H1 (cell line): Measurements from ENCODE around the gene NMD3. TPM values are rescaled to one million over a fixed set of nuclear protein-coding genes. Genes with fewer than 3 reads are reported as not detected.

Source experiments
- CTCF ChIA-PET: fragments of 300-600 bp; sonication (Branson Sonifier 250); formaldehyde crosslinking; loops from one replicate; lab custom pipeline; 2021; ENCODE audit not compliant: partially characterized antibody; lab: Charles Lee
- POLR2A ChIA-PET: fragments of 300-600 bp; sonication (Branson Sonifier 250); formaldehyde crosslinking; loops from one replicate; lab custom pipeline; 2021; ENCODE audit warnings: inconsistent platforms; ENCODE audit not compliant: partially characterized antibody; lab: Charles Lee
- DNase-seq, 2 experiments: peaks; one replicate each; pipeline versions ENCODE4 v3.0.0 to v3.0.0-alpha.2; 2010 to 2022; ENCODE audit warnings: low spot score in 2 of 2, low read depth in 1 of 2, mixed read lengths in 1 of 2
- FAIRE-seq: peaks from 2 replicates; lab custom pipeline; 2011; peaks lifted over from hg19 to GRCh38; lab: Jason Lieb, UNC
- H2AFZ ChIP-seq: 2 replicates; pipeline ENCODE4 v1.8.1; 2012; ENCODE audit warnings: low read length, inconsistent platforms
- H2AK5ac ChIP-seq: 2 replicates; pipeline ENCODE4 v1.6.1; 2013; ENCODE audit warnings: low read depth, low read length
- H2BK120ac ChIP-seq: replicated peaks from 2 replicates; pipeline ENCODE3; 2013; ENCODE audit warnings: low read depth, low read length, inconsistent platforms
- H2BK12ac ChIP-seq: 2 replicates; pipeline ENCODE4 v1.6.1; 2013; ENCODE audit warnings: low read depth, low read length
- H2BK15ac ChIP-seq: 2 replicates; pipeline ENCODE4 v1.6.1; 2013; ENCODE audit warnings: low read length
- H2BK20ac ChIP-seq: 2 replicates; pipeline ENCODE4 v1.6.1; 2013; ENCODE audit warnings: low read length
- H2BK5ac ChIP-seq: 2 replicates; pipeline ENCODE4 v1.6.1; 2013; ENCODE audit warnings: low read depth, low read length
- H3K14ac ChIP-seq: 2 replicates; pipeline ENCODE4 v1.6.1; 2013; ENCODE audit warnings: inconsistent platforms; ENCODE audit not compliant: insufficient read length
- H3K18ac ChIP-seq: 2 replicates; pipeline ENCODE4 v1.6.1; 2013; ENCODE audit warnings: low read length; ENCODE audit errors: extremely low read depth
- H3K23ac ChIP-seq: 2 replicates; pipeline ENCODE4 v1.6.1; 2013; ENCODE audit warnings: inconsistent platforms; ENCODE audit not compliant: insufficient read length
- H3K23me2 ChIP-seq: 2 replicates; pipeline ENCODE4 v1.6.1; 2013; ENCODE audit warnings: low read depth, low read length
- H3K27ac ChIP-seq: 2 replicates; pipeline ENCODE4 v1.6.1; 2011; ENCODE audit warnings: low read depth, low read length, inconsistent platforms
- H3K27me3 ChIP-seq, 4 experiments: replicated peaks in 1 of 4; 1 replicate in 1 of 4; 2 replicates in 3 of 4; pipeline versions ENCODE4 v1.6.1 to v1.8.1; 2011 to 2013; ENCODE audit warnings: low read length in 3 of 4, mild to moderate bottlenecking in 3 of 4, inconsistent platforms in 2 of 4, mixed read lengths in 2 of 4, moderate library complexity in 1 of 4; ENCODE audit not compliant: control insufficient read depth in 3 of 4, insufficient read depth in 3 of 4; ENCODE audit errors: extremely low read depth in 1 of 4
- H3K36me3 ChIP-seq, 4 experiments: 2 replicates each; pipeline versions ENCODE4 v1.6.1 to v1.8.1; 2011 to 2013; ENCODE audit warnings: mild to moderate bottlenecking in 4 of 4, low read length in 3 of 4, moderate library complexity in 2 of 4, control low read depth in 1 of 4, inconsistent platforms in 1 of 4; ENCODE audit not compliant: insufficient read depth in 4 of 4, control insufficient read depth in 2 of 4
- H3K4ac ChIP-seq: replicated peaks from 2 replicates; pipeline ENCODE3; 2013; ENCODE audit warnings: low read length, low read depth, mixed read lengths, inconsistent platforms; ENCODE audit not compliant: insufficient read length
- H3K4me1 ChIP-seq, 4 experiments: replicated peaks in 1 of 4; 1 replicate in 1 of 4; 2 replicates in 3 of 4; pipeline versions ENCODE4 v1.6.1 to v1.8.1; 2011 to 2013; ENCODE audit warnings: low read length in 3 of 4, inconsistent platforms in 2 of 4, mixed read lengths in 1 of 4; ENCODE audit not compliant: insufficient read depth in 4 of 4, control insufficient read depth in 3 of 4
- H3K4me2 ChIP-seq, 2 experiments: 2 replicates each; pipeline versions ENCODE4 v1.6.1 to v1.8.1; 2011 to 2013; ENCODE audit warnings: low read depth in 2 of 2, low read length in 2 of 2, control low read depth in 1 of 2, inconsistent platforms in 1 of 2, mild to moderate bottlenecking in 1 of 2; ENCODE audit not compliant: insufficient read depth in 1 of 2
- H3K4me3 ChIP-seq, 4 experiments: fragments of 200-600, 300-600 bp in 1 of 4; sonication (generic), shearing (Covaris generic), sonication (Bioruptor Twin) in 1 of 4; 2 replicates each; pipeline versions ENCODE4 v1.5.1 to v1.8.1; 2011 to 2016; ENCODE audit warnings: low read length in 4 of 4, low read depth in 3 of 4, control low read depth in 2 of 4, inconsistent platforms in 2 of 4, mild to moderate bottlenecking in 2 of 4, mixed read lengths in 1 of 4, moderate library complexity in 1 of 4; ENCODE audit not compliant: insufficient read depth in 2 of 4; ENCODE audit errors: extremely low read depth in 1 of 4
- H3K56ac ChIP-seq: replicated peaks from 2 replicates; pipeline ENCODE3; 2013; ENCODE audit warnings: low read depth, mild to moderate bottlenecking, mixed read lengths, low read length, inconsistent platforms; ENCODE audit not compliant: insufficient read length
- H3K79me1 ChIP-seq: 2 replicates; pipeline ENCODE4 v1.6.1; 2013; ENCODE audit warnings: low read depth, low read length, control low read depth
- H3K79me2 ChIP-seq, 2 experiments: 2 replicates each; pipeline versions ENCODE4 v1.6.1 to v1.8.1; 2012 to 2013; ENCODE audit warnings: low read length in 2 of 2, mild to moderate bottlenecking in 2 of 2, inconsistent platforms in 1 of 2; ENCODE audit not compliant: insufficient read depth in 2 of 2, control insufficient read depth in 1 of 2
- H3K9ac ChIP-seq, 4 experiments: replicated peaks in 1 of 4; 1 replicate in 1 of 4; 2 replicates in 3 of 4; pipeline versions ENCODE4 v1.6.1 to v1.8.1; 2011 to 2013; ENCODE audit warnings: low read depth in 3 of 4, low read length in 3 of 4, control low read depth in 2 of 4, mild to moderate bottlenecking in 2 of 4, moderate library complexity in 2 of 4, inconsistent platforms in 1 of 4; ENCODE audit errors: extremely low read depth in 1 of 4
- H3K9me3 ChIP-seq, 2 experiments: 2 replicates each; pipeline versions ENCODE4 v1.6.1 to v1.8.1; 2012 to 2013; ENCODE audit warnings: mild to moderate bottlenecking in 2 of 2, moderate library complexity in 2 of 2, control low read depth in 1 of 2, inconsistent platforms in 1 of 2, low read depth in 1 of 2, low read length in 1 of 2, mixed read lengths in 1 of 2; ENCODE audit not compliant: insufficient read depth in 2 of 2
- H4K20me1 ChIP-seq, 2 experiments: replicated peaks in 1 of 2; 2 replicates each; pipeline versions ENCODE3 to v1.8.1; 2011 to 2013; ENCODE audit warnings: inconsistent platforms in 2 of 2, low read length in 2 of 2, mild to moderate bottlenecking in 1 of 2; ENCODE audit not compliant: insufficient read depth in 2 of 2, control insufficient read depth in 1 of 2
- H4K5ac ChIP-seq: 2 replicates; pipeline ENCODE4 v1.6.1; 2013; ENCODE audit warnings: low read length, low read depth, mixed read lengths, inconsistent platforms; ENCODE audit not compliant: insufficient read length
- H4K8ac ChIP-seq: 2 replicates; pipeline ENCODE4 v1.8.0; 2013; ENCODE audit warnings: mild to moderate bottlenecking, moderate library complexity, low read length, inconsistent platforms; ENCODE audit not compliant: insufficient read depth; ENCODE audit errors: extremely low read depth
- H4K91ac ChIP-seq: replicated peaks from 2 replicates; pipeline ENCODE3; 2013; ENCODE audit warnings: low read length, mixed read lengths, inconsistent platforms; ENCODE audit not compliant: insufficient read length
- HDAC6 ChIP-seq: IDR thresholded peaks from one replicate; pipeline ENCODE4 v1.7.1; 2012; ENCODE audit warnings: low read depth, mild to moderate bottlenecking, inconsistent platforms, low read length, moderate library complexity
- NRF1 ChIP-seq: IDR thresholded peaks from 2 replicates; pipeline ENCODE4 v1.6.1; 2011; ENCODE audit warnings: mild to moderate bottlenecking, low read depth, low read length, improper control_type of control experiment
- SUZ12 ChIP-seq: fragments of 200-600 bp; sonication (generic); IDR thresholded peaks from 2 replicates; pipeline ENCODE4 v1.6.1; 2012; ENCODE audit warnings: mild to moderate bottlenecking, inconsistent platforms, low read length, moderate library complexity, mixed read lengths
- TAF1 ChIP-seq: IDR thresholded peaks from 2 replicates; pipeline ENCODE4 v1.6.1; 2011; ENCODE audit warnings: mild to moderate bottlenecking, low read depth, low read length
- TCF12 ChIP-seq: IDR thresholded peaks from 2 replicates; pipeline ENCODE4 v1.6.1; 2011; ENCODE audit warnings: low read depth, mild to moderate bottlenecking, low read length
- WGBS, 2 experiments: shearing (Covaris generic) in 1 of 2; methylation state at CpG; one replicate each; pipeline versions ENCODE4 v1.1.6 to v1.1.7; 2013 to 2015; ENCODE audit warnings: low lambda C conversion rate in 2 of 2, mixed read lengths in 2 of 2, inconsistent platforms in 1 of 2, low coverage in 1 of 2, missing lambda C conversion rate in 1 of 2; ENCODE audit not compliant: insufficient replicate concordance in 2 of 2, insufficient coverage in 1 of 2, insufficient read length in 1 of 2; ENCODE audit errors: extremely low coverage in 1 of 2, missing lambda C conversion rate in 1 of 2; 5-methylcytosine and 5-hydroxymethylcytosine counted together
- polyA plus RNA-seq, 7 experiments: library from polyadenylated mRNA; depleted of rRNA in 3 of 7; stranded (reverse) in 5 of 7; unstranded in 2 of 7; fragments of >200 nt in 5 of 7; fragments of 200-250 nt in 2 of 7; gene quantifications; 1 replicate in 5 of 7; 2 replicates in 1 of 7; 4 replicates in 1 of 7; pipeline versions ENCODE4 v1.2.1 to v1.2.3, GENCODE V29; 2011 to 2013; ENCODE audit warnings: missing spikeins in 2 of 7, mixed read lengths in 2 of 7
- total RNA-seq: library from RNA; stranded (reverse); fragmentation: NEBNext Ultra II Directional; extraction: Animal tissue kit (Norgen Biotek cat#: 25700); gene quantifications from 2 replicates; pipeline ENCODE4 v1.2.1, GENCODE V29; 2021

NMD3 gene
- total and polyA plus RNA-seq, 2 of the 8 experiments (the other 6 are each of a cell fraction or from before 2014, with no cell fraction given): 12.1 to 64.2 TPM

DNA sequence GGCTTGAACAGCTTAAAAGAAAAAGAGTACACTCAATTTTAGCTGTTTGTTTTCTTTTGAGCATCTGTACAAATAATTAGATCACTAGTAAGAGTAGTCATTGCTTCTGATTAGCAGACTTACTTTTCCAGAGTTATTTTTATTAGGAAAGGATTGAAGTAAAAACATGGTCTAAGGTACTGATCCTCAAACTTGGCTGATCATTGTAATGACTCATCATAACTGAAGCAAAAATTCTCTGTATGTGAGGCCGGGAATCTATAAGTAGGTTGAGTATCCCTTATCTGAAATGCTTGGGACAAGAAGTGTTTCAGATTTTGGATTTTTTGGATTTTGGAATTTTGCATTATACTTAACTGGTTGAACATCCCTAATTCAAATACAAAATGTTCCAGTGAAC lies 12.4 kb downstream of the NMD3 start:
- no peak overlapping the region for H3K9ac ChIP-seq
- H3K4me1 ChIP-seq: no peaks in the 10 kb centered on the region
- no peak overlapping the region for H2AK5ac ChIP-seq
- peaks cover 0 to 4% of the 10 kb centered on the region in 2 experiments for H4K20me1 ChIP-seq
- H3K9me3 ChIP-seq: no peaks in the 10 kb centered on the region
- H2BK20ac ChIP-seq: no peak overlapping the region
- H2BK120ac ChIP-seq: no peak overlapping the region
- WGBS, 2 experiments: 96% methylated on average over 1 of the region's 1 CpG; no CpG with 5 or more reads in 1 of the 2 experiments
- no peak overlapping the region for H3K4me3 ChIP-seq
- no peak overlapping the region for H2BK12ac ChIP-seq
- H3K27ac ChIP-seq: no peak overlapping the region
- H3K18ac ChIP-seq: no peak overlapping the region
- H4K8ac ChIP-seq: no peak overlapping the region
- no peak overlapping the region for H2BK15ac ChIP-seq
- H3K4me2 ChIP-seq: no peak overlapping the region
- H3K23ac ChIP-seq: no peak overlapping the region
- DNase-seq: no peak
- no peak overlapping the region for H3K14ac ChIP-seq
- ChIA-PET CTCF (no interaction called here), POLR2A (interaction anchor here (0.6 to 0.9 kb wide), 2 partner anchors 9 to 22 kb away, joined by 3 to 4 read pairs; no protein-coding TSS in a partner anchor)
- H2BK5ac ChIP-seq: no peak overlapping the region
- peaks cover 0 to 17% of the 10 kb centered on the region in 2 experiments; a peak in 2 of 4 replicates for H3K79me2 ChIP-seq
- no peaks in the 10 kb centered on the region for H3K27me3 ChIP-seq
- no peak overlapping the region for H4K91ac ChIP-seq
- H3K4ac ChIP-seq: no peak overlapping the region
- H3K79me1 ChIP-seq: no peaks in the 10 kb centered on the region
- peaks cover 2% of the 10 kb centered on the region; the same call in 1 of the 2 replicates for H3K23me2 ChIP-seq
- FAIRE-seq: no peak
- no peak overlapping the region for H3K56ac ChIP-seq
- H2AFZ ChIP-seq: no peak overlapping the region
- no peak overlapping the region for H4K5ac ChIP-seq
- H3K36me3 ChIP-seq: peaks cover 4 to 56% (median 22%) of the 10 kb centered on the region in 4 experiments
- TF ChIP-seq TAF1 (no peak), SUZ12 (no peak), HDAC6 (no peak), NRF1 (no peak), TCF12 (no peak)
